LoVo (cell line): ENCODE results near the gene MTSS2.

Source experiments
- DNase-seq: peaks from one replicate; pipeline ENCODE4 v3.0.0-alpha.2; 2016; ENCODE audit warnings: low spot score

The MTSS2 gene

DNA sequence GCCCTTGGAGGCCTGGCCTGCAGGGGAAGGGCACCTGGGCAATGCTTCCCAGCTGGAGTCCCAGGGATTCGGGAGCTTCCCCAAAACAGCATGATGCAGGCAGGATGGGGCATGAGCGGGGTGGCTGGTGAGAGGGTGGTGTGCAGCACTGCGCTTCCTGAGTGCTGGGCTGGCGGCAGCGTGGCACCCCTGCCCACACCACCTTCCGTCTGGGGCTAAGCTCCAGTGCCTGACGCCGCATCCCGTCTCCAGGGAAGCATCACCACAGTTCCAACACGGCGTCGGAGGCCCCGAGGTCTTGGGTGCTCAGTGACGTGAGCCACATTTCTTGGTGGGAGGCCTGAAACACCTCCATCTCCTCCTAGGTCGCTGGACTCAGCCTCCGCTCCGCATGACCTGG lies 13.8 kb upstream of the MTSS2 start:
- no peak for DNase-seq

DNA sequence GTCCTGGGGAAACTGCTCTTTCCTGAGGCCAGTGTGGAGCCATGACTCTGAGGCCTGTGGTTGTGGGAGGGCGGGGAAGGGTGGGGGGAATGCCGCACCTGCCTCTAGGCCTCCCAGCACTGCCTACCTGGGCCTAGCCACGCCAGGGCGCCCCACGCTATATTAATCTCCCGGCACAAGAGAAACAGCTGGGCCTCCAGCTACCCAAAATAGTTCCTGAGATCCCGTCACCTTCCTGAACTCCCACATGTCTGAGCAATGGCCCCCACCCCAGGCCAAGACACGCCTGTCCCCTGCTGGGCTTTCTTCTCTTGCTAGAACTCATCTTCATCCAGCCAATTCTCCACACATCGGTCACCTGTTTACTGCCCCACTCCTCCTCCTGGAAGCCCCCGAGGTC lies 13.0 kb upstream of the MTSS2 start:
- DNase-seq, result no peak

DNA sequence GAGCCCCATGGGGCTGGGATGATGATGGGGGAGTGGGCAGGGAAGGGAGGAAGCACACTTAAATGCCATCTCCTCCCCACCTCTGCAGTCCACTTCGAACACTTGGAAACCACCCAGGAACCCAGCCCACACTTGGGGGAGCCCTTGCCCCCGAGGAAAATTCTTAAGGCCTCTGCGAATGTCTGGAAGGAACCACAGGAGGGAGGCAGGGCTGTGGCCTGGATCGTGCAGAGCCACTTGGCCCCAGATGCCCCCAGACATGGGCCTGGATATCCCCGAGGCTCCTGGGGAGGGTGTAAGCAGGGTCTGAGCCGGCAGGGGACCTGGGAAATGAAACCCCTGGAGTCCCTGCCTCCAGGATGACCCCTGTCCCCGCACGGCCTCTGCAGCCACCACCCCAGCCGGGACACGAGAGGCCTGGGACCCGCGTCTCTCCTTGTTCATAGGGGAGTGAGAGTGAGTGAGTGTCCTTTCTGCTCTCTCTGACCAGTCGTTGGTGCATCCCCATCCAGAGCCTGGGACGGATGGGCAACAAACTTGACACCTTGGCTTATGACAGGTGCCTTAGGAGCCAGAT lies 11.8 kb upstream of the MTSS2 start:
- no peak for DNase-seq

DNA sequence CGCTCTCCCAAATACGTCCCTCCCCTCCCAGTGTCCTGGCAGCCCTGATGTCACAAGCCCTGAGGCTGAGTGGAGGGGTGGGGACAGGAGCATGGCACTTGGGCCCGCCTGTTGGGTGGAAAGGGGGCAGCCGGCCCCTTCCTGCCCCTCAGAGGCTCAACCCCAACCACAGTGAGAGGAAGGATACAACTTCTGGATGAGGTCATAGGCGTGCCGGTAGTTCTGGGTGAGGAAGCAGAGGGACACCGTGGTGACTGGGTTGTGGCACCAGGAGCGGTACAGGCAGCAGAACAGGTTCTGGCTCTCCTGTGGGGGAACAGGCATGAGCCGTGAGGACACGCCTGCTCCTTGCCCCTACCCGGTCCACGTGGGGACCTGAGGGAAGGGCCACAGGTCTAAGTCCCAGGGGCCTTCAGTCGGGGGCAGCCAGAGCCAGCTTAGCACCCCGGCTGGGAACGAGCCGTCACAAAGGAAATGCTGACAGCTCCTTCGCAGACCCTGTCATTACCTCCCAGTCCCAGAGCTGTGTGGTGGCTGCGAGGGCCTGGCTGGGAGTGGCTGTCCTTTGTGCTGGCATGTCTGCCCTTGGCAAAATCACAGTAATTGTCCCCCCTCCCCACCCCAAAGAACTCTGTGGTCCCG lies 11.2 kb upstream of the MTSS2 start:
- no peak for DNase-seq

DNA sequence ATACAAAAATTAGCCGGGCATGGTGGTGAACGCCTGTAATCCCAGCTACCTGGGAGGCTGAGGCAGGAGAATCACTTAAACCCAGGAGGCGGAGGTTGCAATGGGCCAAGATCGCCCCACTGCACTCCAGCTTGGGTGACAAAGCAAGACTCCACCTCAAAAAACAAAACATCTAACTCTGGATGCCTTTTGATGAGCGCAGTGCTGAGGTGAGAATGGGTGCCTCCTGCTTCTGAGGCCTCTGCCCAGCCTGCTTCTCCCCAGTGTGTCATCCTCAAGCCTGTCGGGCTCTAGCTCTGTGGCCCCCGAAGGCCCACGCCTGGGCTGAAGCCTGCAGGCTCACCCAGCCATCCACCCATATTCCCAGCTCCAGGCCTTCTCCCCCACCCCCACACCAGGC lies 10.5 kb upstream of the MTSS2 start:
- DNase-seq, result no peak

DNA sequence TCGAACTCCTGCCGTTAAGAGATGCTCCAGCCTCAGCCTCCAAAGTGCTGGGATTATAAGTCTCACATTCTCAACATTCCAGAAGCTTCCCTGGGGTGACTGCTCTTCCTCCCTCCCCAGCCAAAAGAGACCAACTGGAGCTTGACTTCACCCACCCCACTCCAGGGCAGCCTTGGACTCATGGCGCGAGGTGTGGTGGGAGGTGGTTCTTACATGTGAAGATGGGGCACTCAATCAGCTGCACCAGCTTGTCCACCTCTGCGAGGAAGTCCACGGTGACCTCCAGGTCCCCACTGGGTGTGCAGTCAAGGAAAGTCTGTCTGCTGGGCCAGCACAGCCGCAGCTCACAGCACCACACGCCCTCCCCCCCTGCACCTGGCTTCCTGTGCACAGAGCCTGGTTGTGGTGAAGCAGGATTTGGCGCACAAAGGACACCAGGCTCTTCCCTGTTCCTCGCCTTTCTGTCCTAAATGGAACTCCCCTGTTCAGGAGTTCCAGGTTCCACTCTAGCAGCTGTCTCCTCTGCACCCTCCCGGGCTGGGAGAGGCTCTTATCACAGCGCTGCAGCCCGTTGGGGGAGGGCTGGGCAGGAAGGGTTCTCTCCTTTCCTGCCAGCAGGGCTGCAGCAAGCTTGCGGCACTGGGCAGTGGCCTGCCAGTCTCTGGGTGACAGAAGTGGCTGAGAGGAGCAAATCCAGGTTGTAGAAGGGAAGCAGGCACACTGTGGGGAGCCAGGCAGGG lies 9.6 kb upstream of the MTSS2 start:
- no peak for DNase-seq

DNA sequence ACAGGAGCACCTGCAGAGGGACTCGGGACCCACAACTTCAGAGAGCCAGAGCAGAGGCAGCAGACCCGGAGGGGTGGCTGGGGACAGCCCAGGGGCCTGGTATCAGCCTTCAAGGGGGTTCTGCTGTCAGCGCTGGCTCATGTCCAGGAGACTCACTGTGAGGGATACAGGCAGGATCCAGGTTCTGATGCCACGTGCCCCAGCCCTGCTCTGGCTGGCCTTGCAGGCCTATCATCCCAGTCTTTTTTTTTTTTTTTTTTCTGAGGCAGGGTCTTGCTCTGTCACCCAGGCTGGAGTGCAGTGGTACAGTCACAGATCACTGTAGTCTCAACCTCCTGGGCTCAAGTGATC lies 9.0 kb upstream of the MTSS2 start:
- no peak for DNase-seq

DNA sequence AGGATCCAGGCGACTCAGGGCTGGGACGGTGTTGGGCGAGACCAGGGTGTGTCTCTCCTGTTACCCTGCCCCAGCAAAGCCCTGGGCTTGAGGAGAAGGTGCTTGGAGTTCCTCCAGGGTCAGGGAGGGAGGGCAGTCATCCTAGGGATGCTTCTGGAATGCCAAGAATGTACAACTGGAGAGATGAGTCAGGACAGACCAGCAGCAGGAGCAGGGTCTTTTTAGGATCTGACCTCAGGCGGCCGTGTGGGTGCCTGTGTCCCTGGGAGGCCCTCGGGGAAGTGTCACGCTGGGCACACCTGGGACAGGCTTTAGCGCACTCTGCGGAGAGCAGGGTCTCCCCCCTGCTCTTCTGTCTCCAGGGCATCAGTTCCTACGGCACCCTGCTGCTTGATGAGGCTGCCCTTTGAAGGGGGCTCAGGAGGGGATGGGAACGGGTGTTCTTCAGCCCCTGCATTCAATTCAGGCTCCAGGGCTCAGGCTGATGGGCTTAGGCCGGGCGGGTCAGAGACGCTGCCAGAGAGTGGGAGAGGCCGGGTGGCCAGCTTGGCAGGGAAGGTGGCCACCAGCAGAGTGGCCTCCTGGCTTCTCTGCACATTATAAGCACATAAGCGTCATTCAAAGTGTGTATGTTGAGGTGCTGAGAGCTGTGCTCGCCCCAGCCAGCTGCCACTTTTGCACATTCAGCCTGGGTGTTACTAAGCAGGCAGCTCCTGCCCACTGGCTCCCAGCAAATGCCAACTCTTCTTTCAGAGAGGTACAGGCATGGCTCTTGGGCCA lies 8.4 kb upstream of the MTSS2 start:
- DNase-seq, result peak; percentile 37

DNA sequence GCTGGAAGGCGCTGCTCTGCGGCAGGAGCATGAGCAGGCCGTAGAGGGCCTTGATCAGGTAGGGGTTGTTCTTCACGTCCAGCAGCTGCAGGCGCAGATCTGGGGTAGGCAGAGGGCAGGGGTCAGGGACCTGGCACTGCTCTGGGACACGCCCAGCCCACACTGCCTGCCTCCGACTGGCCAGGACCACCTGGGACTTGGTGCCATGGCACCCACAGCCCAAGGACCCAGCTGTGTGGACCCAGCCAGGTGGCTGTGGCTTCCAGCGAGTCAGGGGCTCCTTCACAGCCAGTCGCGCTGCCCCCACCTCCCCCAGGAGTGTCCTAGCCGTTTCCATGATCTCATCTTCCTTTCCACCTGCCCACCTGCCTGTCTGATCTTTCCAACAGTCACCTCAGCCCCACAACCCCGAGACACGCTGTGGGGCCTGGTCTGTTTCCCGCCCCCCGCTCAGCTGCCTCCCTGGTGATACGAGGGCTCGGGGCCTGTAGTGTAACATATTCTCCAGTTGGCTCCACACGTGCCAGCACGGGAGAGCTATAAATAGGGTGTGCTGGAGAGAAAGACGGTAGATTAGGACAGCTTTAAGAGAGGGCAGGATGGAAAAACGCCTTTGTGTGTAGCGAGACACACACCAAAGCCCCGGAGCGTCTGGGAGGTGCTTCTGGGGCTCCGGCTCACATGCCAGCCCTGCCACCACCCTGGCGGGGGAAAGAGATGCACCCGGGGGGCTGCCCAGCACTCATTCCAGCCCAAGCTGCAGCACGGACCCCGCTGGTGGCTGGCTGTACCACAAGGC lies 7.2 kb upstream of the MTSS2 start:
- DNase-seq, result no peak

DNA sequence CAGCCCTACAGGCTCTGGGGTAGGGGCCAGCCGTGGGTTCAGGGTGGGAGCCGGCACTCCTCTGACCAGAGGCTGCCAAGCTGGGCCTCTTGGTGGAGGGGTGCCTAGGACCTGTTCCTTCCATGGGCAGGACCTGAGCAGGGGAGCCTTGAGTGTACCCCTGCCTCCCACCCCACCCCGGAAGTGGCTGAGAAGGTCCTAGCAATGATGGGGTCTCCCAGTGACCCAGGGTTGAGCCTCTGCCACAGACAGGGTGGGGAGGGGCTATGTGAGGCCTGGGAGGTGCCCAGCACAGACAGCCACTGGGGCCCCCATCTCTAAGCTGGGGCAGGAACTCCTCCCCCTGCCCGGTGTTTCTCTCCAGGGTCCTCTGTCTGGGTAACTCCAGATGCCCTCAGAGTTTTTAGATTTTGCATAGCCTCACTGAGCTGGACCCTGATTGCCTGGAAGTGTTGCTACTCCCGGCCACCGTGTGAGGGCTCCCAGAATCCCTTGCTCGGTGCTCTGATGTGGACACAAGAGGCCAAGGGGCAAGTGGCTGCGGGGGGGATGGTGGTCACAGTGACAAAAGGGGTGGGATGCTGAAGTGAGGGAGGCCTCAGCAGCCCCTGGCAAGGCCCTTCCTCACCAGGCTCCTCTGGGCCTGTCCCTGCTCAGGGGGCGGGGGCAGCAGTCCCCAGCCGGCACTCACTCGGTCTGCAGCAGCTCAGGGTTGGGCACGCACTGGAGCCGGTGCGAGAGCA lies 6.4 kb upstream of the MTSS2 start:
- no peak for DNase-seq

DNA sequence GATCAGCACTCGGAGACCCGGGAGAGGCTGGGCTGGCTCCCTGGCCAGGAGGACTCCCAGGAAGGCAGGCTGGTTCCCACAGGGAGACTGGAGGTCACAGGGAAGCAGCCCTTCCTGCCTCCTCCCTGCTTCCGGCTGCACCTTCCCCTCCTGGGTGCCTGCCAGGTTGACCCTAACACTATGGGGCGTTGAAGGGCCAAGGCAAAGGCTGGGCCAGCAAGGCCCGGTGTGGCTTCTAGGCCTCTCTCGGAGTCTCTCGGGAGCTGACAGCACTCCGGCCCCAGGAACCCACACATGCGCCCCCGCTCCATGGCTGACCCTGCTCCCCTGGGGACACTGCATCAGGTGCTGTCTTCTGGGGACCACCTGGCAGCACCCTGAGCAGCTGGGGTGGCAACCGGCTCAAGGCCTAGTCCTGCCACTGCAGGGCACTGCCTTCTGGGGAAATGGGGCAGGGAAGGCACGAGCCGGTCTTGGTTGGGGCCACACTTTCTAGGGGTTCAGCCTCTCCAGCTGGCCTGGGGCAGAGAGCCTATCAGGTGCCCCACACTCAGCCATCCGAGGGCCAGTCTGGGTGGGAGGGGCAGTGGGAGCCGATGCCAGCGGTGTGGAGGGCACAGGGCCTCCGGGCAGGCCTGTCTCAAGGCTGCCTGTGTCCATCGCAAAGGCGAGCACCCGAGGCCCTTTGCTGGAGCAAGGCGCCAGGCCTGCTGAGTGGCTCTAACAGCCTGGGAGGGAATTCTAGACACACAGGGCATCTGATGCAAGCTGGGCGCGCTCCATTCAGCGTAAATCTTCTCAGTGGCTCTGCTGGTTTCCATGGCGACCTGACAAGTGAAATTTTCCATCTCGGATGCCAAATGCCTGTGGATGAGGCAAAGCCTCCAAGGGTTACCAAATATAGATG lies 5.6 kb upstream of the MTSS2 start:
- DNase-seq, result no peak

DNA sequence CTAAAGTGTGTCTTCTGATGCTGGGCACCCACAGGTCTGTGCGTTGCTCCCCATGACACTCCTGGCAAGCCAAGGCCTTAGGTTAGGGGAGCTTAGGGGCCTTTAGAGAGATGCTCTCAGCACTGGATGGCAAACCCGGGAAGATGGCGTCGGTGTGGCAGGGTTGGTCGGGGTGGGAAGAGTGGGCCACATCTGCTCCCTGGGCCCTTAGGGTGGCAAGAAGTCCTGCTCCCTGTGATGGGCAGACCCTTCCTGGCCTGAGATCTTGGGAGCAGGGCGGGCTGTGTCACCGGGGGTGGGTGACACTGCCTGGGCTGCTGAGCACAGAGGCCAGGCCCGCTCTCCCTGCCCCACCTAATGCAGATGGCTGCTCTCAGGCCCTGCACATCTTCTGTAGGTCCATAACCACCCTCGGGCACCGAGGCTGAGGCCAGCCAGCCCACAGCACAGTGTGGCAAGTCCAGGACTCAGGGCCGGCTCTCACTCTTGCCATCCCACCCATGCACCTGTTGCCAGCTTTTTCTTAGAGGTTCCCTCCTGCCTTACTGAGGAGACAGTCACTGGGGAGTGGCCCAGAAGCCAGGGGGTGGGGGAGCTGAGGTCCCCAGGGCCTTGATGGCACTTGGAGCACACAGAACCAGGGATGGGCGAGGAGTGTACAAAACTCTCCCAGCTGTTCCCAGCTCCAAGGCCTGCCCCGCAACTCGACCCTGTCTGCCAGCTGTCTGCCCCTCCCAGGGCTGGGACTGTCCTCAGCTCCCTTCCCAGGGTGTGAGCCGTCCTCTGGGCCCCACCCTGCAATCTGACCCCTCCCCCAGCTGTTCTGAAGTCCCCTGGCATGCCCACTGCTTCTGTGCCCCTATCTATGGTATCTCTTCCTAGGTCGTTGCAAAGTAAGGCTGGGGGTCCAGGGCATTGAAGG lies 4.4 kb upstream of the MTSS2 start:
- no peak for DNase-seq

DNA sequence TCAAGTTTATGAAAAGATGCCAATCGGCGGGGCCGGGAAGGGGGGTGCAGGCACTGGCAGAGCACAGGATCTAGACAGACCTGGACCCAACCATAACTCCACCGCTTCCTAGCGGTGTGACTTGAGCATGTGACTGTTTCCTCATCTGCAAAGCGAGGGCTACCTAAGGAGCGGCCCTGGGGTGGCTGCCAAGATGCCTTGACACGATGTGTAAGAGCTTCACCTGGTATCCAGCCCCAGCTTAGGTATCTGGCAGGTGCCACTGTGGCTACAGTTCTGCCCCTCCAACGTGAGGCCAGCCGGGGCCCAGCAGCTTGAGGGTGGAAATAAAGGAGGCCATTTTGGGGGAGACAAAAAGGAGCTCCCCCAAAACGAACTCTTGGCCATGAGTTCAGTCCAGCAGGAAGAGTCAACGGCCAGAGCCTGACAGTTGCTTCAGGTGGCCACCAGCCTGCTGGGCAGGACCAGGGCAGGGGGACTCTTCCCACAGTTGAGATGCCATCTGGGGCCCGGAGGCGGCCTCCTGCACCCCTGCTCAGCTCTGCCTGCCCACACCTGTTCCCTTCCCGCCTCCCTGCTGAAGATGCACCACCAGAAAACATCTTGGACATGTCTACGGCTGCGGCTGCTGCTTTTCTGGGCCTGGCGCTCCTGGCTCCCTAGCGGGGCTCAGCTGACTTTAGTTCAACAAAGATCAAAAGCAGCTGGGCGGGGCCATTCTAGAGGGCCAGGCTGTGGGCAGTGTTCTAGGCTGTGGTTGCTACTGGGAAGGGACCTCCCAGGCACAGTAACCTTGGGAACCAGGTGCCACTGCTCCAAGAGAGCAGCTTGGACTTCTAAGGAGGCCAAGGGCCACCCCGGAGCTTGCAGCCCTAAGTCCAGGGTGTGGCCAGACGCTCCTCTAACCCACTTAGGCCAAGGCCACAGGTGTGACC lies 3.4 kb upstream of the MTSS2 start:
- DNase-seq, result peak; percentile 19

DNA sequence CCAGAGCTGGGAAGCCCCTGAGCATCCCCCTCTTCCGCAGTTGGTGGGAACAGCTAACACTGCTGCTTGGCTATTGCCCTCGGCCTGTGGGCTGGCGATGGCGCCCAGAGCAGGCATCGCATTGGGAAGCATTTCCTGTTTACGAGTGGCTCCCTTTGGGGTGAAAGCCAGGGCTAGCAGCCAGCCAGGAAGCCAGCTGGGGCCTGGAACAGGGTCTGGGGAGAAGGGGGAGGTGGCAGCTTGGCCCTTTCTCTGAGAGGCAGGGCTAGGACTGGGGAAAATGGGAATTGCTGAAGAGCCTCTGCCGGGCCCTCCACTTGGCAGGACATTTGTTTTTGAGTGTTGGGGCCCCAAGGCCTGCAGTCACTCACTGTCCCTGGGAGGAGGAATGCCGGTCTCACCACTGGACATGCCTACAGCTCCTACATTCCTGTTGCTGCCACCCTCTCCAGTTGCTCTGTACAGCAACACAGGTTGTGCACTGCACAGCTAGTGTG lies 2.4 kb upstream of the MTSS2 start:
- no peak for DNase-seq

DNA sequence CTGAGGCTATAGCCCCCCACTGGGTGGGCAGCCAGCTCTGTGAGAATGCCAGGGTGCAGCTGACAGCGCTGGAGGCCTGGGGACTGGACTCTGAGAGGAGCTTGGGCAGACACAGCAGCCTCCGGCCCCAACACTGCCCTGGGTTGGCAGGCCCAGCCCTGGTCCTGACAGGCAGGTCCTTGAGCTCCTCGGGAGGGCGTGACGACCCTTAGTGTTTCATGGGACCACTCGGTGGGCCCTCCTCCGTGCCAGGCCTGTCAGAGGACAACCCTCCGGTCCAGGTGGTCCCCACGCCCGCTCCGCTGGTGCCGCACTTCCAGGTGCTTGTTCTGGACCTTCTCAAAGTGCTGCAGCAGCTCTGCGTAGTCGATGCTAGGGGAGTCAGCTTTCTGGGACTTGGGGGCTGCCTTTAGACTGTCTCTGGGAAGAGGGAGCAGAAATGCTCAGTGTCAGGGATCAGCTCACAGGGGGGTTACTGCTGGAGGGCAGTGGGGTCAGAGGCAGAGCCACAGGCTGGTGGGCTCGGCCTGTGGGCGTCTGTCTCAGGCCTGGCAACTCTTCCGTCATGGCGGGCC lies 1.9 kb upstream of the MTSS2 start:
- no peak for DNase-seq

DNA sequence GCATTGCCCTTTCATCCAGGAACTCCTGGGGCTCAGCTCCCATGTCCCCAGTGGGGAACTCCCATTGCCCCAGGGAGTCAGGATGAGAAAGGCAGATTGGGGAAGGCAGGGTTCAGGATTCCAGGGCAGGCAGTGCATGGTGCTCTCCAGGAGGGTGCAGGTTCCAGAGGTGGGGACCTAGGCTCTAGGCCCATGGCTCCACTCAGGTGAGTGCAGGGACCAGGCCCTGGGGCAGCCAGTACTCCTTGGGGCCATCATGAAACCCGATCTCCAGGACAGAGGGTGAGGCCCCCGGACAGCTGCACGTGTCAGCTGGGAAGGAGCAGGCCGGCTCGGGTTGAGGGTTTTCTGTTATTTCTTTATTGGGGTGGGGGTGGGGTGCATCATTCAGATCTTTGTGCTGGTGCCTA lies 1.3 kb upstream of the MTSS2 start:
- DNase-seq, result no peak

DNA sequence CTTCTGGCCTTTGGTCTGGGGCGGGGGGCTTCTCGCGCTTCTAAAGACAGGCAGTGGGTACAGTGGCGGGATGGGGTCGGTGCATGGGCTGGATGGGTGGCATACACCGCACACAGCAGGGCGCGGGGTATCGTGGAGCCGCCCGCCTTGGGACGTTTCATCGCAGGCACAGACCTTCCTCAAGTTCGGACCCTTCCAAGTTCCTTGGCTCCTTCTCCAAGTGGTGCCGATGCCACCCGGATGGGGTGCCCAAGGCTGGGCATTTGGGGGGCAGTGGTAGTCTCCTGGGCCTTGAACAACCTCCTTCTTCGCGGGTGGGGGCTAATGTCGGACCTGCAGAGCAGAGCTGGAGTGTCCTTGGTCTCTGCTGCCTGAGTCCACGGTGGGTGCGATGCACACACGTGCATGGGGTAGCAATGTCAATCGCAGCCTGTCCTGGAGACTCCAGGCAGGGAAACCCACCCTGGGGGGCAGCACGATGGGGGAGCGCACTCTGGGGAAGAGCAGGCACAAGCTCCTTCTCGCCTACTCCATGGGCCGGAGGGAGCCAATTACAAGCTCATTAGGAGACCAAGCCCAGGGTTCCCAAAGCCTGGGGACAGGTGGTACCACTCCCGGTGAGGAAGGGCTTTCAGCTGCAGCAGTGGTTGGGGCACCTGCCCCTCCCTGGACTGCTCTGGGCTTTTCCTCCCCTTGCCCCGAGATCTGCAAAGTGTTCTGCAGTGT lies 686 bp upstream of the MTSS2 start:
- DNase-seq, result no peak
